ENCODE measurements around the gene HBA1.
A peak's percentile ranks its signal among the peaks of the same experiment; 100 is the strongest.

The HBA1 gene

GRCh38 chr16:179211-180092 lies 3.0 kb downstream of the HBA1 start:
- TF ChIP-seq CTCF (conservative IDR thresholded peaks at IDR 0.05) (no peak), ZFX (IDR thresholded peaks at IDR 0.05) (no peak)
- H3K27ac ChIP-seq = no peak overlapping the region; the same call in 1 of the 2 replicates

- peak; percentile 83 for TF ChIP-seq CTCF (conservative IDR thresholded peaks at IDR 0.05)
- no peak for TF ChIP-seq ZFX (IDR thresholded peaks at IDR 0.05)
- H3K27ac ChIP-seq = peak within 1 kb of the TSS; percentile 70
Measured at GRCh38 chr16:180101-180675, 3.7 kb downstream of the HBA1 start, which contains the start of gene HBQ1. TSS of gene HBQ1 (plus strand) at chr16:180459. CDS start at chr16:180487, 28 bp downstream.

- H3K27ac ChIP-seq = peak overlapping the region; percentile 70
- TF ChIP-seq CTCF (conservative IDR thresholded peaks at IDR 0.05) = no peak
- peak; percentile 42; the same call in 1 of the 2 replicates for TF ChIP-seq ZFX (IDR thresholded peaks at IDR 0.05)
Measured at GRCh38 chr16:180681-181564, 4.4 kb downstream of the HBA1 start.

- H3K27ac ChIP-seq = peak overlapping the region; percentile 70
- TF ChIP-seq CTCF (conservative IDR thresholded peaks at IDR 0.05) (peak; percentile 98), ZFX (IDR thresholded peaks at IDR 0.05) (no peak)
Measured at GRCh38 chr16:181565-182021, 5.1 kb downstream of the HBA1 start.

- TF ChIP-seq ZFX (IDR thresholded peaks at IDR 0.05) (no peak), CTCF (conservative IDR thresholded peaks at IDR 0.05) (no peak)
Measured at GRCh38 chr16:183005-183404, 6.5 kb downstream of the HBA1 start.

GRCh38 chr16:185213-185612 lies 8.7 kb downstream of the HBA1 start:
- TF ChIP-seq ZFX (IDR thresholded peaks at IDR 0.05) = no peak
- no peak for TF ChIP-seq CTCF (conservative IDR thresholded peaks at IDR 0.05)
- H3K27ac ChIP-seq = no peak overlapping the region

More at GRCh38 chr16:183005-183404, 6.5 kb downstream of the HBA1 start:
- H3K27ac ChIP-seq = no peak overlapping the region

Measured in C4-2B (cell line).